ENCODE data around the gene CDH4.
A peak's percentile ranks its signal among the peaks of the same experiment; 100 is the strongest.

CDH4 gene

GRCh38 chr20:61718361-61719005 is 466.4 kb downstream of the CDH4 start:
- no peak overlapping the region for H3K27ac ChIP-seq
- TF ChIP-seq ZFX (IDR thresholded peaks at IDR 0.05; ENCODE audit: borderline replicate concordance) (no peak), CTCF (IDR thresholded peaks at IDR 0.05) (no peak)

- no peak overlapping the region for H3K27ac ChIP-seq
- no peak for TF ChIP-seq ZFX (IDR thresholded peaks at IDR 0.05; ENCODE audit: borderline replicate concordance)
- TF ChIP-seq CTCF (IDR thresholded peaks at IDR 0.05) = no peak
Observed at GRCh38 chr20:61719691-61720347, 467.8 kb downstream of the CDH4 start.

- TF ChIP-seq ZFX (IDR thresholded peaks at IDR 0.05; ENCODE audit: borderline replicate concordance) (no peak), CTCF (IDR thresholded peaks at IDR 0.05) (no peak)
- H3K27ac ChIP-seq = no peak overlapping the region
Observed at GRCh38 chr20:61720348-61720696, 468.3 kb downstream of the CDH4 start.

GRCh38 chr20:61722146-61722678 is 470.2 kb downstream of the CDH4 start:
- H3K27ac ChIP-seq = no peak overlapping the region
- TF ChIP-seq ZFX (IDR thresholded peaks at IDR 0.05; ENCODE audit: borderline replicate concordance) (no peak), CTCF (IDR thresholded peaks at IDR 0.05) (no peak)

GRCh38 chr20:61723529-61724257 is 471.6 kb downstream of the CDH4 start:
- no peak overlapping the region for H3K27ac ChIP-seq
- TF ChIP-seq CTCF (IDR thresholded peaks at IDR 0.05) (no peak), ZFX (IDR thresholded peaks at IDR 0.05; ENCODE audit: borderline replicate concordance) (no peak)

GRCh38 chr20:61724376-61724775 is 472.3 kb downstream of the CDH4 start:
- no peak overlapping the region for H3K27ac ChIP-seq
- TF ChIP-seq ZFX (IDR thresholded peaks at IDR 0.05; ENCODE audit: borderline replicate concordance) (no peak), CTCF (IDR thresholded peaks at IDR 0.05) (peak; percentile 25; the same call in 1 of the 2 replicates)
